GM21381 (cell line): Measurements from ENCODE around the gene NLRP7.

Source experiments
- ATAC-seq: cut with Tn5 transposase; IDR thresholded peaks from one replicate; pipeline ENCODE4 v1.9.1; 2021; ENCODE audit warnings: mild to moderate bottlenecking, moderate library complexity; ENCODE audit not compliant: unreplicated experiment

NLRP7 gene

GRCh38 chr19:54875506-54875905 lies 71.8 kb downstream of the NLRP7 start:
- no peak for ATAC-seq

- ATAC-seq, result no peak
Observed at GRCh38 chr19:54873990-54874389, 73.3 kb downstream of the NLRP7 start, which contains the start of gene FCAR. TSS of gene FCAR (plus strand) at chr19:54874235. CDS start at chr19:54874290, 55 bp downstream.
